Peyer's patch (tissue), 4 donors: ENCODE results near the gene GAA. TPM values are rescaled to one million over a fixed set of nuclear protein-coding genes. Genes with fewer than 3 reads are reported as not detected.

Experiments
- DNase-seq, 3 donors: peaks; one replicate each; pipeline ENCODE4 v3.0.0-alpha.2; 2017 to 2019
- H3K27ac ChIP-seq, 4 donors: fragments of 200-600 bp; sonication (generic); one replicate each; pipeline ENCODE4 v1.5.1; 2016 to 2019
- H3K27me3 ChIP-seq, 2 donors: fragments of 200-600 bp; sonication (generic); one replicate each; pipeline ENCODE4 v1.5.1; 2019
- H3K36me3 ChIP-seq, 3 donors: fragments of 200-600 bp; sonication (generic); one replicate each; pipeline ENCODE4 v1.5.1; 2016 to 2019
- H3K4me1 ChIP-seq, 4 donors: fragments of 200-600 bp; sonication (generic); one replicate each; pipeline ENCODE4 v1.5.1; 2016 to 2019
- H3K4me3 ChIP-seq, 4 donors: fragments of 200-600 bp; sonication (generic); 1 replicate in 3 of 4; 2 replicates in 1 of 4; pipeline ENCODE4 v1.5.1; 2016 to 2019; ENCODE audit warnings: mild to moderate bottlenecking in 1 of 4
- H3K9me3 ChIP-seq, 4 donors: fragments of 200-600 bp; sonication (generic); one replicate each; pipeline ENCODE4 v1.5.1; 2016 to 2019; ENCODE audit warnings: mild to moderate bottlenecking in 1 of 4
- CTCF ChIP-seq, 6 experiments: fragments of 450-650 bp in 4 of 6; fragments of 200-600 bp in 2 of 6; sonication (generic) in 1 of 6; IDR thresholded peaks; one replicate each; pipeline ENCODE4 v1.5.1; 2017 to 2019; ENCODE audit warnings: antibody characterized with exemption in 6 of 6, mild to moderate bottlenecking in 3 of 6, moderate library complexity in 1 of 6
- POLR2A ChIP-seq, 2 donors: fragments of 450-650 bp; IDR thresholded peaks; one replicate each; pipeline ENCODE4 v1.5.1; 2017; ENCODE audit warnings: antibody characterized with exemption in 2 of 2, mild to moderate bottlenecking in 2 of 2, moderate library complexity in 2 of 2
- total RNA-seq, 4 donors: library from RNA; depleted of rRNA; stranded (reverse); fragments of >200 nt; gene quantifications; one replicate each; pipeline ENCODE4 v1.1.0, GENCODE V29; 2016

GAA gene
- total RNA-seq, 4 donors from 2014 or later, result 33.8 to 88.1 (median 42.3) TPM

DNA sequence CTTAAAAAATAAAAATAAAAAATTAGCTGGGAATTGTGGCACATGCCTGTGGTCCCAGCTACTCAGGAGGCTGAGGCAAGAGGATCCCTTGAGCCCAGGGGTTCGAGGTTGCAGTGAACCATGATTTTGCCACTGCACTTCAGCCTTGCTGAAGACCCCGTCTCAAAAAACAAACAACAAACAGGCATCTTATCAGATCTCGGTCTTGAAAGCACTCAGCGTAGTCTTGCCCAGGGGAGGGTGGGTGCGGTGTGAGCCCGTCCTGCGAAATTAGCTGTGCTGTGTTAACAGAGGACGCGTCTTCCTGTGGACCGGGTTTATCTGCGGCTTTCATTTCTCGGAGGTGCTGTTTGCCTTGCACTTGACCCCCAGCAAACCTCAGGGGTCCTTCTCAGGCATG is 5.4 kb downstream of the GAA start:
- DNase-seq, result peak in 1 of 3 donors; percentile 33
- H3K4me1 ChIP-seq, result peaks cover 0 to 7% (median 3%) of the 10 kb centered on the region in 4 donors
- TF ChIP-seq CTCF (IDR thresholded peaks at IDR 0.05), result no peak
- no peak overlapping the region for H3K4me3 ChIP-seq
- no peaks in the 10 kb centered on the region for H3K36me3 ChIP-seq
- no peaks in the 10 kb centered on the region for H3K27me3 ChIP-seq
- no peak overlapping the region for H3K27ac ChIP-seq
- H3K9me3 ChIP-seq, result no peaks in the 10 kb centered on the region

GRCh38 chr17:80107231-80108021 is 6.0 kb downstream of the GAA start:
- Histone ChIP-seq H3K27me3 (no peaks in the 10 kb centered on the region), H3K9me3 (no peaks in the 10 kb centered on the region), H3K36me3 (no peaks in the 10 kb centered on the region), H3K4me1 (peaks cover 0 to 2% (median under 1%) of the 10 kb centered on the region in 4 donors), H3K4me3 (no peak overlapping the region), H3K27ac (no peak overlapping the region)
- TF ChIP-seq POLR2A (IDR thresholded peaks at IDR 0.05), result no peak
- no peak for TF ChIP-seq CTCF (IDR thresholded peaks at IDR 0.05)
- peak in 1 of 3 donors; percentile 36 for DNase-seq

GRCh38 chr17:80108036-80108971 is 6.9 kb downstream of the GAA start:
- H3K27ac ChIP-seq, result no peak overlapping the region
- H3K4me3 ChIP-seq, result no peak overlapping the region
- H3K36me3 ChIP-seq, result no peaks in the 10 kb centered on the region
- DNase-seq, result peak in 1 of 3 donors; percentile 37
- no peaks in the 10 kb centered on the region for H3K27me3 ChIP-seq
- TF ChIP-seq CTCF (IDR thresholded peaks at IDR 0.05) (no peak), POLR2A (IDR thresholded peaks at IDR 0.05) (no peak)
- H3K4me1 ChIP-seq, result peaks cover 0 to 4% (median 0%) of the 10 kb centered on the region in 4 donors
- H3K9me3 ChIP-seq, result no peaks in the 10 kb centered on the region

- H3K27ac ChIP-seq, result no peak overlapping the region
- no peak overlapping the region for H3K4me3 ChIP-seq
- DNase-seq, result peak in 1 of 3 donors; percentile 33
- H3K4me1 ChIP-seq, result peaks cover 0 to 4% (median 0%) of the 10 kb centered on the region in 4 donors
- no peaks in the 10 kb centered on the region for H3K36me3 ChIP-seq
- no peaks in the 10 kb centered on the region for H3K27me3 ChIP-seq
- TF ChIP-seq CTCF (IDR thresholded peaks at IDR 0.05), result no peak
- H3K9me3 ChIP-seq, result no peaks in the 10 kb centered on the region
Observed at GRCh38 chr17:80109066-80109660, 7.8 kb downstream of the GAA start.

DNA sequence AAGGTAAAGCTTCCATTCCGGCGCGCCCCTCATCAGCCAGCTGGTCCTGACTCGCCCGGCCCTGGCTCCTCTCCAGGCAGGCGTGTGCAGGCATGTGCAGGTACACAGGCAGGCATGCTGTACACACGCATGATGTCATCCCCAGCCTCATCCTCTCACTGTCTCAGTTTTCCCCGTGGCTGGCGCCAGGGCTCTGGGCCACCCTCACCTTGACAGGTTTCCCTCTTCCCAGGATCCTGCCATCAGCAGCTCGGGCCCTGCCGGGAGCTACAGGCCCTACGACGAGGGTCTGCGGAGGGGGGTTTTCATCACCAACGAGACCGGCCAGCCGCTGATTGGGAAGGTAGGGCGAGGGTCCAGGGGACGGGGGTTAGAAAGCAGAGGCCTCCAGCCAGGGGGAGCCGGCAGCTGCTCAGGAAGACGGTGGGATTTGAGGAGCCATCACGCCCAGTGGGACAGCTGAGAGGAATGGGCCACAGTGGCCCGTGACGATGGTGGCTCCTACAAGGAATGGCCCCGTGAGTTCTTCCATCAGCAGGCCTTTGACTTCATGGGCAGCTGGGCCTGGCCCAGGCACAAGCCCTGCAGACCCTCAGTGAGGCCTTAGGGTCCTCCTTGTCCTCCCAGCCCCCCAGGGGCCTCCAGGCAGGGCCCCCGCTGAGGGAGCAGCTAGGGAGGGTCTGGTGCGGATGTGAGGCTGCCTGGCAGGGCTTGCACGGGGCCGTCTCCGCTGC is 8.5 kb downstream of the GAA start:
- Histone ChIP-seq H3K9me3 (no peaks in the 10 kb centered on the region), H3K27me3 (no peaks in the 10 kb centered on the region), H3K4me1 (peaks cover 0 to 4% (median 0%) of the 10 kb centered on the region in 4 donors), H3K4me3 (no peak overlapping the region), H3K36me3 (no peaks in the 10 kb centered on the region), H3K27ac (no peak overlapping the region)
- TF ChIP-seq CTCF (IDR thresholded peaks at IDR 0.05), result no peak
- no peak for TF ChIP-seq POLR2A (IDR thresholded peaks at IDR 0.05)
- DNase-seq, result peak in 1 of 3 donors; percentile 36
